RWPE2 (cell line): Measurements from ENCODE around the gene SLC36A3.

Experiments
- ATAC-seq: fragments of 200-7000 bp; cut with Tn5 transposase; 3 replicates; pipeline ENCODE4 v1.9.1; 2021; ENCODE audit warnings: low read depth
- DNase-seq: peaks from one replicate; pipeline ENCODE4 v3.0.0-alpha.2; 2020; ENCODE audit warnings: low spot score
- H3K27ac ChIP-seq: fragments of 450-650 bp; 2 replicates; pipeline ENCODE4 v1.5.1; 2017; ENCODE audit warnings: mild to moderate bottlenecking; ENCODE audit not compliant: poor library complexity, severe bottlenecking
- H3K27me3 ChIP-seq: fragments of 250-450 bp; sonication (Bioruptor Pico); 2 replicates; pipeline ENCODE4 v1.5.1; 2021; ENCODE audit warnings: mild to moderate bottlenecking, moderate library complexity; ENCODE audit not compliant: insufficient read depth, poor library complexity, severe bottlenecking
- H3K36me3 ChIP-seq: fragments of 250-450 bp; sonication (Bioruptor Pico); 2 replicates; pipeline ENCODE4 v1.5.1; 2020; ENCODE audit warnings: low read depth, mild to moderate bottlenecking, moderate library complexity
- H3K4me1 ChIP-seq: fragments of 250-450 bp; sonication (Bioruptor Pico); 2 replicates; pipeline ENCODE4 v1.5.1; 2021; ENCODE audit warnings: mild to moderate bottlenecking, moderate library complexity; ENCODE audit not compliant: insufficient read depth, poor library complexity, severe bottlenecking
- H3K4me3 ChIP-seq: fragments of 250-450 bp; sonication (Bioruptor Pico); 2 replicates; pipeline ENCODE4 v1.5.1; 2021; ENCODE audit warnings: mild to moderate bottlenecking, moderate library complexity; ENCODE audit not compliant: severe bottlenecking
- H3K9me3 ChIP-seq: fragments of 250-450 bp; sonication (Bioruptor Pico); 2 replicates; pipeline ENCODE4 v1.5.1; 2021; ENCODE audit warnings: mild to moderate bottlenecking, moderate library complexity; ENCODE audit not compliant: severe bottlenecking
- TF ChIP-seq, protein P1 (sequence below): fragments of 450-650 bp; IDR thresholded peaks from one replicate; pipeline ENCODE4 v1.5.1; 2017; ENCODE audit warnings: mild to moderate bottlenecking, moderate library complexity; ENCODE audit not compliant: poor library complexity, severe bottlenecking

Gene SLC36A3

DNA sequence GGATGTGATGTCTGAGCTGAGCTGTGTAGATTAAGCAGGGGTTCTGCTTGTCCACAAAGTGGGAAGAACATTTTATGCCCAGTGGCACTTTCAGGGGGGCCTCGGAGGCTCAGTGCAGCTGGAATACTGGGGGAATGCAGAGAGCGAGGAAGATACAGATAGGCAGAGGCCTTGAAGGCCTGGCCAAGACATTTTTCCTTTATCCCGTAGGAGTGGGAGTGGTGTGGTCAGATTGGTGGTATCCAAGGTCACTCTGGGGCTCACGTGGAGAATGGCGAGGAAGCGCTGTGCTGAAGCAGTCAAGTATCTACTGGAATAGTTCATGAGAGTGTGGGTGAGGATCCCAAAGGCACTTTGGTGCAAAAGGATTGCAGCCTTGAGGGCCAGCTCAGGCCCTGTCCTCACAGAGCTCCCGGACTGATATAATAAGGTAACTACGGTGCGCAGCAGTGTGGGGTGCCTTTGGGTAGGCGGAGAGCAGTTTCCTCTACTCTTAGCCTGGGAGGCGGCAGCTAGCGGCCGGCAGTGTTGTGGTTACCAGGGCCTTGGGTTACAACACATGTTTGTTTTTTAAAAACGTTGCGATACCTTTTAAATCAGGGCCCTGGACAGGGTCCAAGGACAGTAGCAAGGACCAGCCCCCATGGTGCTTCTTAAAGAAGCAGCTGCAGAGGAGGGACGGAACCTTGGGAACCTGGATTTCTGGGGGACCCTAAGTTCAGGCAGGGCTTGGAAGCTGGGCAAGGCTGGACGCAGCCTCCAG, 68.9 kb downstream of the SLC36A3 start:
- no peak overlapping the region for H3K4me3 ChIP-seq
- peak; percentile 84 for ATAC-seq

DNA sequence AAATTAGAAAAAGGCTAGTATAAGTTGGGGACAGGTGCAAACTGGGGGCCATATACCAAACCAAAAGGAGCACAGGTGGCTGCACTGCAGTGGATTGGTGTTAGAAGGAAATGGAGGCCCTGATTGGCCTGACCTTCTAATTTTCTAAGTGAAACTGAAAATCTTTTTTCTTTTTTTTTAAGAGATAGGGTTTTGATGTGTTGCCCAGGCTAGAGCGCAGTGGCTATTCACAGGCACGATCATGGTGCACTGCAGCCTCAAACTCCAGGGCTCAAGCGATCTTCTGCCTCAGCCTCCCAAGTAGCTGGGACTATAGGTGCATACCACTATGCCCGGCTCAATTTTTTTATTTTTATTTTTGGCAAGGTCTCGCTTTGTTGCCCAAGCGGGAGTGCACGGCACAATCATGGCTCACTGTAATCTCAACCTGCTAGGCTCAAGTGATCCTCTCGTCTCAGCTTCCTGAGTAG, 69.9 kb downstream of the SLC36A3 start:
- TF ChIP-seq, protein P1, sequence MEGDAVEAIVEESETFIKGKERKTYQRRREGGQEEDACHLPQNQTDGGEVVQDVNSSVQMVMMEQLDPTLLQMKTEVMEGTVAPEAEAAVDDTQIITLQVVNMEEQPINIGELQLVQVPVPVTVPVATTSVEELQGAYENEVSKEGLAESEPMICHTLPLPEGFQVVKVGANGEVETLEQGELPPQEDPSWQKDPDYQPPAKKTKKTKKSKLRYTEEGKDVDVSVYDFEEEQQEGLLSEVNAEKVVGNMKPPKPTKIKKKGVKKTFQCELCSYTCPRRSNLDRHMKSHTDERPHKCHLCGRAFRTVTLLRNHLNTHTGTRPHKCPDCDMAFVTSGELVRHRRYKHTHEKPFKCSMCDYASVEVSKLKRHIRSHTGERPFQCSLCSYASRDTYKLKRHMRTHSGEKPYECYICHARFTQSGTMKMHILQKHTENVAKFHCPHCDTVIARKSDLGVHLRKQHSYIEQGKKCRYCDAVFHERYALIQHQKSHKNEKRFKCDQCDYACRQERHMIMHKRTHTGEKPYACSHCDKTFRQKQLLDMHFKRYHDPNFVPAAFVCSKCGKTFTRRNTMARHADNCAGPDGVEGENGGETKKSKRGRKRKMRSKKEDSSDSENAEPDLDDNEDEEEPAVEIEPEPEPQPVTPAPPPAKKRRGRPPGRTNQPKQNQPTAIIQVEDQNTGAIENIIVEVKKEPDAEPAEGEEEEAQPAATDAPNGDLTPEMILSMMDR, result no peak
- no peaks in the 10 kb centered on the region for H3K9me3 ChIP-seq
- no peak overlapping the region for H3K27ac ChIP-seq
- no peak overlapping the region for H3K4me3 ChIP-seq
- no peak for DNase-seq
- no peak for ATAC-seq
- no peaks in the 10 kb centered on the region for H3K36me3 ChIP-seq
- H3K4me1 ChIP-seq, result no peaks in the 10 kb centered on the region
- H3K27me3 ChIP-seq, result no peaks in the 10 kb centered on the region

More for the DNA sequence above, 68.9 kb downstream of the SLC36A3 start:
- Histone ChIP-seq H3K9me3 (no peaks in the 10 kb centered on the region), H3K27ac (no peak overlapping the region), H3K36me3 (no peaks in the 10 kb centered on the region), H3K4me1 (no peaks in the 10 kb centered on the region), H3K27me3 (no peaks in the 10 kb centered on the region)
- DNase-seq, result no peak
- TF ChIP-seq, protein P1, result no peak

DNA sequence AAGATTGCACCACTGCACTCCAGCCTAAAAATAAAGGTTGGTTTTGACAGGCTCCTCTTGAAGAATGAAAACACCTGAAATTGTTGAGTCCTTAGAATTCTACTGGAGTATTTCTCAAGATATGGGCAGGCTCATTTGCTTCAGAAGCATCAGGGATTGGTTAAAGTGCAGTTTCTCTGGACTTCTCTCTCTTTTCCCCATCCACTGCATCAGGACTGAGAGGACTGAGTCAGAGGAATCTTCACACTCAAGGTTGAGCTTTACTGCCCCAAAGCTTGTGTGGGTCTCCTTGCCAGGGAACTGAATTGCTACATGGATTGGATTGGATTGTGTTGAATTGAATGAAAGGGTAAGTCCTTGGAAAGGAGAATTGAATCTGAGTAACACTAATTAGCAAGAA, 72.2 kb downstream of the SLC36A3 start:
- Histone ChIP-seq H3K4me3 (no peak overlapping the region), H3K27ac (no peak overlapping the region), H3K4me1 (no peaks in the 10 kb centered on the region), H3K27me3 (no peaks in the 10 kb centered on the region), H3K9me3 (no peaks in the 10 kb centered on the region), H3K36me3 (no peaks in the 10 kb centered on the region)
- TF ChIP-seq, protein P1, result no peak
- ATAC-seq (no peak), DNase-seq (no peak)

DNA sequence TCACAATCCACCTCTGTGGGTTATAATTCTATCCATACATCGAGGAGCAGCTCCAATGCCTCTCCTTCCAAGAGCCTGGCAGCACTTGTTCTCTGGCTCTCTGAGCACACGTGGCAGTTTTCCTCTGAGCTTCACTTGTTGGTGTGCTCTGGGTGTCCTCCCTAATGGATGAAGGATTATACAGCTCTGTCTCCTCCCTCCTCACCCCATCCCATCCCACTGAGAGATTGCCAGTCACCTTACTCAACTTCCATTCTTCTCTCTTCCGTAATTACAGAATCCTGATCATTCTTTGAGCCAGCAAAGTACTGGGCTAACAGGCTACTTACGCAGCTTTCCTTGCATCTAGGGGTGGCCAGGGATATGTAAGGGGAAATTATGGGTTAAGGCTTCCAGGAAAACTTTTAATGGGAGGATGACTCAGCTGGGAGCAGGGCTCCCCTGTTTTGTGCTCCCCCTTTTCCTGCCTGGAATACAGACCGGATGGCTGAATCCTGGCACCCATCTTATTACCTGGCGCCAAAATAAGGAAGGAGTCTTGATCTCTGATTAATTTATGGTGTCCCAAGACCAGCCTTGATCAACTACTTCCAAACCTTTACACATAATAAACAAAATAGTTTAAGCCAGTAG, 73.4 kb downstream of the SLC36A3 start:
- Histone ChIP-seq H3K4me3 (no peak overlapping the region), H3K9me3 (no peaks in the 10 kb centered on the region), H3K36me3 (no peaks in the 10 kb centered on the region), H3K27ac (no peak overlapping the region), H3K27me3 (no peaks in the 10 kb centered on the region), H3K4me1 (no peaks in the 10 kb centered on the region)
- ATAC-seq (0 out of 3 replicates have a peak, but pooled peaks have one; percentile 20), DNase-seq (no peak)
- TF ChIP-seq, protein P1, result no peak

DNA sequence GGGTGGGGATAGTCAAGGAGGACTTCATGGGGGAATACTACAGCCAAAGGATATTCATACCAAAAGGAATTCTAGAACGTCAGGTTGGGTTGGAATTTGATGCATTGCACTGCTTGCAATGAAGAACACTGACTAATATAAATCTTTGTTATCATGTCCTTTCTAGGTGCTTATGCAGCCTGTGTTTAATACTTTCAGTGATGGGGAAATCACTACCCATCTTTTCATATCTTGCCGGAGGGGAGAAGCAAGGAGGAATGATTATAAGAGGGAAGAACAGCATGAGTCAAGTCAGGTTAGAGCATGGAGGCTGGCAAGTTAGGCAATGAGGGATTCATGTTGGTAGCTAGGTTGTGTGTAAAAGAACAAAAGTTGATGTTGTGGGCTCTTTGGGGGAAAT, 74.6 kb downstream of the SLC36A3 start:
- ATAC-seq (no peak), DNase-seq (no peak)
- Histone ChIP-seq H3K4me3 (no peak overlapping the region), H3K36me3 (no peaks in the 10 kb centered on the region), H3K4me1 (no peaks in the 10 kb centered on the region), H3K27ac (no peak overlapping the region), H3K9me3 (no peaks in the 10 kb centered on the region), H3K27me3 (no peaks in the 10 kb centered on the region)
- TF ChIP-seq, protein P1, result no peak
